ENCODE results near the gene YWHAE.

Gene YWHAE

DNA sequence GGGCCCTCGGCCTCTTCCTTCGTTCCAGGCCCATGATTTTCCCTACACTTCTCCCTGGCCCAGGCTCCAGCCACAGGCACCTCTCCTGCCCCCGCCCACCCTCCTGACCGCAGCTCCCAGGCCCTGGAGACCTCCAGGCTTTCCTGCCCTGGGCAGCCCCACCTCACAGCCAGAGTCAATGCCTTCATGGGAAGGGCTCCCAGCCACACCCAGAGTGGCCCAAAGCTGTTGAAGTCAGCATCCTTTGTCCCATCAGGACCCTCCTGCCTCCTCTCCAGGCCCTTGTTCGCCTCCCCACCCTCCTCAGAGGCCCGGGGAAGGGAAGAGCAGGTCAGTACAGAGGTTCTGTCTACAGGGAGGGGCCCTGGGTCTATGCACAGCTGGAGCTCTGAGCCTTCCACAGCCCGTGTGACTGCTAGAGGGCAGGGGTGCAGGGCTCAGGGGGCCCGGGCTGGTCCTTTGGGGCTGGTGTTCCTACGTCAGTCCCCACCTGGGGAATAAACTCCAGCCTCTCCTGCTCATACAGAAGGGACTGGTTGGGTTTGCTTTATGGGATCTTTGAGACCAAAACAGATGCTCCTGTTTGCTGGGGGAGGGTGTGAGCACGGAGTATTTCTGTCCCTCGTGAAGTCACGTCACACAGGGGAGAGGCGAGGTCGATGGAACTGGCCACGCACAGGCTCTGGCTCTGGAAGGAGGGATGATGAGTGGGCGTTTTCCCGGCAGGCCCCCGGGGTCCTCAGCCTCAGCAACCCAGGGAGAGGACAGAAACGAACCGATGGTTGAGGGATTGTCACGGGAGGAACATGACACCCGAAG, 100.3 kb downstream of the YWHAE start:
- TF ChIP-seq CTCF (IDR thresholded peaks at IDR 0.05; ENCODE audit: borderline replicate concordance, insufficient read depth, low read depth, low read length) = no peak
- H3K4me3 ChIP-seq (ENCODE audit: low read depth, low read length) = no peak overlapping the region

- TF ChIP-seq CTCF (IDR thresholded peaks at IDR 0.05; ENCODE audit: borderline replicate concordance, insufficient read depth, low read depth, low read length) = no peak
- H3K4me3 ChIP-seq (ENCODE audit: low read depth, low read length) = no peak overlapping the region
Observed at GRCh38 chr17:1298606-1299005, 101.4 kb downstream of the YWHAE start.

Data from GM12875 (cell line).